ENCODE measurements around the gene PTAFR.

Gene PTAFR, protein sequence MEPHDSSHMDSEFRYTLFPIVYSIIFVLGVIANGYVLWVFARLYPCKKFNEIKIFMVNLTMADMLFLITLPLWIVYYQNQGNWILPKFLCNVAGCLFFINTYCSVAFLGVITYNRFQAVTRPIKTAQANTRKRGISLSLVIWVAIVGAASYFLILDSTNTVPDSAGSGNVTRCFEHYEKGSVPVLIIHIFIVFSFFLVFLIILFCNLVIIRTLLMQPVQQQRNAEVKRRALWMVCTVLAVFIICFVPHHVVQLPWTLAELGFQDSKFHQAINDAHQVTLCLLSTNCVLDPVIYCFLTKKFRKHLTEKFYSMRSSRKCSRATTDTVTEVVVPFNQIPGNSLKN

DNA sequence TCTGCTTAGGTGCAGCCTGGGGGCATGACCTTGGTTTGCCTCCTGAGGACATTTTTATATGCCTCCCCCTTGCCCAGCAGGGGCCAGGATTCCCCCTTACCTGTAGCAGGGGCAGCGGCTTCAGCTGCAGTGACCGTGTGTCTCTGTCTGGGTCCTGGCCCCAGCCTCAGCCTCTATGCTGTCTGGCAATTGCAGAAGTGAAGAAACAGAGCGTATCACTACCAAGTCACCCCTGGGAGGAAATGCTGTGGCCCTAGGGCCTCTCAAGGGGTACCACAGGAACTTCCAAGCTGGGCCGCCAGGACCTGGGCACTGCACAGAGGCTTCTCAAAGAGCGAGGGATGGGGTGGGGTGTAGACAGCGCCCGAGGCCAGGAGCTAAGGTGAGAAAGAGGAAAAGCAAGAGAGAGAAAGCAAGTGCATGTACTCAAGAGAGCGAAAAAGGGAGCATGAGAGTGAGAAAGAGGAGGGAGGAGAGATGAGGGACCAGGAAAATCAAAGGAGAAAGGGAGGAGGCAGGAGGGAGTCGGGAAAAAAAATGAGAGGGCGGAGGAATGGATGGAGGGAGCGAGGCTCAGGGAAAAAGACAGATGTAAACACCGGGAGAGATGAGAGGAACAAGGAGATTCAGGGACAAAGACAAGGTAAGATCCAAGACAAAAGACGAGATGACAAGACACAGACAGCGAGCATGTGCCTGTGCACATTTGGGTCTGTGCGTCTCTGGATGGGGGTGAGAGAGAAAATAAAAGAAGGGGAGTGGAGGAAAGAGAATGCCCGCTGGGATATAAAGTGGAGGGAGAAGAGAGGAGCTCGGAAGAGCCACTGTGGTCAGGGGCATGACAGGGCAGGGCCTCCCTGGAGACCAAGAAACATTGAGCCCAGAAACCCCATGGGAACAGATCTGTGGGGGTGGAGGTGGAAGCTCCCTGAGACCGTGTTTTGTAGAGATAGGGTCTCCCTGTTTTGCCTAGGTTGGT, at the start of gene PTAFR:
Gene PTAFR, minus strand, starts transcription at position 199 of the 979 bp plus-strand sequence. CDS start 25,669 bp downstream, outside the sequence.
- DNase-seq: peak in 1 of 2 donors; percentile 63

GRCh38 chr1:28213315-28213714, 36.8 kb upstream of the PTAFR start:
- no peak for DNase-seq

DNA sequence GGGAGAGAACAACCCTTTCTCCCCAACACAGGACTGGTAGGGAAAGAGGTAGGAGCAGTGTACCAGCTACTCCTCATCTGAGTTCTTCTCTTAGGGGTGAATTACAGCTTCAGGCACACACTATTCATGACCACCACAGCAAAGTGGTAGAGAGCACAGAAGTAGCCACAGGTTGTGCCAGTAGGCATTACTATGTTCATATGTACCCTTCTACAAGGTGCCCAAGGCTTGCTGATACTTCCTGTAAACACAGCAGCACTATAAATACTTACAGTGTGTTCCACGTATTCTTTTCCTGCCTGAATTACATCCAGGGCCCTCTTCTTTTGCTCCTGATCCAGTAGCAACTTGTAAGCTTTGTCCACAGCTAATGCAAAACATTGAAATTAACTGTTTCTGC, 33.2 kb upstream of the PTAFR start:
- no peak for DNase-seq

GRCh38 chr1:28208818-28209441, 32.4 kb upstream of the PTAFR start:
- peak; percentile 73 to 79 for DNase-seq

DNA sequence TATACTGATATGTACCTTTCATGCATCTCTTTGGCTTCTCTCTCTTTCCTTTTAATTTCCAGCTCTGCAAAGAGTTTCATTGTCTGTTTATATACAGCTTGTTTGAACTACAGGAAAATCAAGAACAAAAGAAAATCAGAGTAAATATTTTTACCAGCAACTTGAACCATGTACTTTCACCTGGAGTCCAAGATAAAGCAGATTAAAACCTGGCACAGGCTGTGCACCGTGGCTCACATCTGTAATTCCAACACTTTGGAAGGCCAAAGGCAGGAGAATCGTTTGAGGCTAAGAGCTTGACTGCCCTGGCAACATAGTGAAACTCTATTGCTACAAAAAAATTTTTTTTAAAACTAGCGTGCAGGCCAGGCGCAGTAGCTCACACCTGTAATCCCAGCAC, 28.8 kb upstream of the PTAFR start:
- DNase-seq: no peak

GRCh38 chr1:28200234-28200873, 23.9 kb upstream of the PTAFR start:
- no peak for DNase-seq

- peak; percentile 47 to 77 for DNase-seq
Measured at GRCh38 chr1:28199328-28200233, 23.1 kb upstream of the PTAFR start.

- no peak for DNase-seq
Measured at GRCh38 chr1:28197682-28198415, 21.4 kb upstream of the PTAFR start.

DNA sequence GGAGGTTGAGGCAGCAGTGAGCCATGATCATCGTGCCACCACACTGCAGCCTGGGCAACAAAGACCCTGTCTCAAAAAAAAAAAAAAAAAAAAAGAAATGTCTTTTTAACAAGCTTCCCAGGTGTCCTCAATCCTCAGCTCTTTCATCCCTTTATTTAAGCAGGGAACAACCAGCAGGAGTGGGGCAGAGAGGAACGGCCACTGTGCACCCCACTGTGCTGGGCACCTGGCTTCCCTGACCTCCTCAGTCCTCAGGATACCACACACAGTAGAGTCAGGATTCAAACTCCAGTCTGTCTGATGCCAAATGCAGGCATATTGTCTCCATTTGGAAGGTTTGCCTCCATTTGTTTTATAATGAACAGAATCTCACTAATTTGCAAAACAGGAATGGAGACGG, 19.8 kb upstream of the PTAFR start:
- DNase-seq: no peak

DNA sequence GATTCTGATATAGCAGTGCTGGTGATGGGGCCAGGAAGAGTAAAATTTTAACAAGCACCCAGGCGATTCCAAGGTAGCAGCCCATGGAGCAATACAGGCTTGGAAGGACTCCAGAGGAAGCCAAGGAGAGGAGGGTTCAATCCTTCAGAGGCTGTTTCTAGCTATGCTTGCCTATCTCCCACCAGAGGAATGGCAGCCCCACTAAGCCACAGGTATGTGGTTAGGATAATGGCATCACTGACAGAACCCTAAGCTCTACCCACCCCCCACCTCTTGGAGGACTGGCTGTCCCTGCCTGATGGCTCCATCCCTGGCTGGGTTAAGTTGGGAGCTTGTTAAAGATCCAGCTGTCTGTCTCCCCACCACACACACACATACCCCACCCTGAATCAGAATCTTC, 19.3 kb upstream of the PTAFR start:
- no peak for DNase-seq

- DNase-seq: no peak
Measured at GRCh38 chr1:28194326-28195035, 18.0 kb upstream of the PTAFR start.

DNA sequence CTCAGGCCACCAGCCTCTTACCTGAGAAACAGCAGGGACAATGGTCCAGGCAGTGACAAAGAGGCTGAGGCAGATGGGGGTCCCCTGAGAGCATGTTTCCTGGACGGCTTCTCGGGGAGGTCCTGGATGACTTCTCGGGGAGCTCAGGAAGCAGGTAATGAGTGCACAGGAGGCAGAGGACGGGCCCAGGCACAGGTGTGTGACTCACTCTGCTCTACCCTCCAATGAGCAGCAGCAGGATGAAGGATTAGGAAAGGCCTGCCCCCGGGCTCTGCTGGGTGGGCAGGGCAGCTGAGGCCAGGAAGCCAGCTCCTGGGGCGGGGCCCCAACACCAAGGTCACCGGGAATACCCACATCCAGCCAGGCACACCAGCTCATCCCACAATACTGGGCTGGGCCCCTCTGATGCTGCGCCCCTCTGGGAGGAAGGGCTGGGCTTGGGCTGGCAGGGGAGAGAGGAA, 17.2 kb upstream of the PTAFR start:
- DNase-seq: no peak

- DNase-seq: no peak
Measured at GRCh38 chr1:28190996-28191645, 14.6 kb upstream of the PTAFR start.

GRCh38 chr1:28190337-28190979, 14.0 kb upstream of the PTAFR start:
- DNase-seq: no peak

GRCh38 chr1:28185071-28185470, 8.6 kb upstream of the PTAFR start:
- no peak for DNase-seq

DNA sequence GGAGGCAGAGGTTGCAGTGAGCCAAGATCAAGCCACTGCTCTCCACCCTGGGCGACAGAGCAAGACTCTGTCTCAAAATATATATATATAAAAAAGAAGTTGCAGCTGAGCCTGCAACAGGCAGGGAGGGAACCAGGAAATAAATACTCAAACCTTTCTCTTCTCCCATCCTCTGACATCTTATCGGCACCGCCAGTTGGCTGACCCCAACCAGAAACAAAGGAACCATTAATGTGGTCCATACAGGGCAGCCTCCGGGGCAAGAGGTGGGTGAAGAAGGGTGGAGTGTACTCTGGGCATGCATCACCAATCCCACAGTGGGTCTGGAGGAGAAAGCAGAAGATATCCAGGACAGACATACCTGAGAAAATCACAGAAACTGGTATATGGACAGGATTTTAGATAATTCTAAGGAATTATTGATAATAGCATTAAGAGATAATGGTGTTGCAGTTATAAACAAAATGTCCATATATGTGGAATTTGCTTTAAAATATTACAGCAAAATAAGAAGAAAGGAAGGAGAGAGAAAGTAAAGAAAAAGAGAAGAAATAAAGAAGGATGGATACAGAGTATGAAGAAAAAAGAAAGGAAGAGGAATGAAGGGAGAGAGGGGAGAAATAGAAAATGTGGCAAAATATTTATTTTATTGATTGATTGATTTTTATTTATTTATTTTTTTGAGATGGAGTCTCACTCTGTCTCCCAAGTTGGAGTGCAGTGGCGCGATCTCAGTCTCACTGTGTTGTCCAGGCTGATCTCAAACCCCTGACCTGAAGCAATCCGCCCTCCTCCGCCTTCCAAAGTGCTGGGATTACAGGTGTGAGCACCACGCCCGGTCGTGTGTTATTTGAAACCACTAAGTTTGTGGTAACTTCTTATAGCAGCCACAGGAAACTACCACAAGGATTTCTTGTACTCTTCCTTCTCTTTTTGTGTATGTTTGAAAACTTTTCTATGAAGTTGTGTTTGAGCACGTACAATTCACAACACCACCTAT, 4.1 kb upstream of the PTAFR start:
- DNase-seq: no peak

DNA sequence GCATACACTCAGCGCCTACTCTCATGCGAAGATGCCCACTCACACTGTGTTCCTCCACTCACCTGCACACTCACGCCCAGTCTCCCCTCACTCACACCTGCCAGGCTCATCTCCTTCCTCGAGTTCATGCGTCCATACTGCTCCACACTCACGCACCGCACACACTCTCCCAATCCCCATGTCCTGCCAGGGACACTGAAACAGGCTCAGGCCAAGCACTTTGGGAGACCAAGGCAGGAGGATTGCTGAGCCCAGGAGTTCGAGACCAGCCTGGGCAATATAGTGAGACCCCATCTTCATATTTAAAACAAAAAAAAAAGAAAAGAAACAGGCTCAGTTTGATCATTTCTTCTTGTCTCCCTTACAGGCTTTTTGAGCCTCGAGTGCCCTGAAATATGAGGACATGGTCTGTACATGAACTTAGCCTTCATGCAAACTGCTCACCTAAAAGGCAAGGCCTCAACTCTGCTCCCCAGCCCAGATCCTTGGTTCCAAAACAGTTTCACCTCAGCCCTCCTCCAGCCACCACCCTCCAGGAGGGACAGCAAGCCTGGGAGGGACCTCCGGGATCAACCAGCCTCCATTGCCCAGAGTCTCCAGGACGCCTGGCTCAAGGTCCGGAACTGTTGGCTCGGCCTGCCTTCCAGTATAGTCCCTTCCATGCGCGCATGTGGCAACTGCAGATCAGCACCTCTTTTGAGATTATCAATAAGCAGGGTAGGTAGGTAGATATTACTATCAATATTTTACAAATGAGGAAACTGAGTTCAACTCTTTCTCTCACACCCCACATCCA, 2.4 kb upstream of the PTAFR start:
- no peak for DNase-seq
